ENCODE results near the gene NPIPB6. TPM values are rescaled to one million over a fixed set of nuclear protein-coding genes. Genes with fewer than 3 reads are reported as not detected.

Gene NPIPB6
- total RNA-seq, 1 experiment from 2014 or later, result 2.1 TPM

- ChIA-PET POLR2A (no interaction called here), CTCF (no interaction called here), RAD21 (ENCODE audit: low non-redundant PET in 1 of 2, low total read pairs in 2 of 2, uncharacterized antibody in 2 of 2, unreplicated experiment in 2 of 2) (no interaction called here)
- Histone ChIP-seq H3K27me3 (ENCODE audit: insufficient read depth, low read length) (no peaks in the 10 kb centered on the region), H3K9me2 (ENCODE audit: insufficient read depth) (no peaks in the 10 kb centered on the region), H2AFZ (ENCODE audit: low read depth, low read length, poor library complexity, severe bottlenecking) (no peak overlapping the region), H3K4me1 (ENCODE audit: control insufficient read depth in 1 of 2, insufficient read depth in 2 of 2, low read length in 2 of 2) (peaks cover 0 to 15% of the 10 kb centered on the region in 2 experiments; a peak in 2 of 4 replicates), H3K36me3 (ENCODE audit: control insufficient read depth in 1 of 2, insufficient read depth in 2 of 2, low read length in 2 of 2) (no peaks in the 10 kb centered on the region; a peak in 1 of 4 replicates), H3K79me2 (ENCODE audit: insufficient read depth, low read length) (peaks cover 10% of the 10 kb centered on the region; the same call in 1 of the 2 replicates), H4K20me1 (ENCODE audit: insufficient read depth) (no peaks in the 10 kb centered on the region), H3K4me2 (ENCODE audit: low read length) (peak overlapping the region; percentile 100), H3K9me3 (ENCODE audit: control insufficient read depth in 1 of 2, insufficient read depth in 1 of 2, low read depth in 1 of 2, low read length in 2 of 2) (no peaks in the 10 kb centered on the region), H3K9ac (ENCODE audit: low read length) (no peak overlapping the region), H3K27ac (ENCODE audit: low read depth, low read length) (no peak overlapping the region; the same call in 1 of the 2 replicates), H3K4me3 (replicated peaks in 1 of 2; ENCODE audit: low read depth in 1 of 2, low read length in 2 of 2) (peak overlapping the region in 1 of 2 experiments; percentile 89; a peak in 1 of 4 replicates)
- no peak for TF ChIP-seq FOSL1 (IDR thresholded peaks at IDR 0.05; ENCODE audit: low read depth)
- TF ChIP-seq EZH2phosphoT487 (IDR thresholded peaks at IDR 0.05; ENCODE audit: borderline replicate concordance), result no peak
- TF ChIP-seq CTCF (IDR thresholded peaks at IDR 0.05 in 2 of 3, conservative IDR thresholded peaks at IDR 0.05 in 1 of 3; ENCODE audit: borderline replicate concordance in 1 of 3, insufficient read depth in 1 of 3, low read depth in 2 of 3, low read length in 2 of 3), result no peak
- no peak for TF ChIP-seq SP1 (IDR thresholded peaks at IDR 0.05; ENCODE audit: low read depth)
- no peak for TF ChIP-seq ZBTB33 (IDR thresholded peaks at IDR 0.05; ENCODE audit: extremely low read depth, insufficient replicate concordance, low read length)
- TF ChIP-seq CEBPB (IDR thresholded peaks at IDR 0.05; ENCODE audit: low read depth), result no peak
- TF ChIP-seq ZFX (IDR thresholded peaks at IDR 0.05), result no peak
- no peak for TF ChIP-seq SIN3A (IDR thresholded peaks at IDR 0.05; ENCODE audit: low read depth)
- no peak for TF ChIP-seq POLR2A (IDR thresholded peaks at IDR 0.05; ENCODE audit: borderline replicate concordance, extremely low read depth, insufficient read depth, insufficient read length)
- no peak for TF ChIP-seq JUND (IDR thresholded peaks at IDR 0.05)
- TF ChIP-seq YY1 (IDR thresholded peaks at IDR 0.05; ENCODE audit: extremely low read depth, insufficient replicate concordance, low read depth, low read length), result no peak
- no peak for TF ChIP-seq CBX3 (IDR thresholded peaks at IDR 0.05; ENCODE audit: low read depth)
- TF ChIP-seq REST (IDR thresholded peaks at IDR 0.05; ENCODE audit: low read depth), result no peak
- TF ChIP-seq RAD21 (IDR thresholded peaks at IDR 0.05; ENCODE audit: low read depth), result no peak
- TF ChIP-seq ATF3 (IDR thresholded peaks at IDR 0.05), result no peak
- no peak for TF ChIP-seq MAX (IDR thresholded peaks at IDR 0.05)
- TF ChIP-seq SRF (IDR thresholded peaks at IDR 0.05; ENCODE audit: low read depth), result no peak
- TF ChIP-seq EZH2 (IDR thresholded peaks at IDR 0.05), result no peak
- no TSS peak for BruUV-seq (replicated peaks)
- ATAC-seq (no peak), DNase-seq (ENCODE audit: low read depth, low spot score) (no peak)
- intact Hi-C loops (cut with micrococcal nuclease), result no loop called here
Measured at GRCh38 chr16:28294201-28294600, 69.1 kb downstream of the NPIPB6 start.
